Liver (tissue), 9 donors: ENCODE results near the gene COG4. TPM values are rescaled to one million over a fixed set of nuclear protein-coding genes. Genes with fewer than 3 reads are reported as not detected.

Experiments used
- DNase-seq: peaks from one replicate; pipeline ENCODE4 v3.0.0-alpha.2; 2017; ENCODE audit warnings: low spot score
- H3K27ac ChIP-seq, 2 donors: one replicate each; pipeline ENCODE4 v1.7.0; 2013; ENCODE audit warnings: inconsistent platforms in 2 of 2, low read length in 2 of 2, control low read depth in 1 of 2, low read depth in 1 of 2, mild to moderate bottlenecking in 1 of 2
- H3K27me3 ChIP-seq, 4 donors: one replicate each; pipeline versions ENCODE4 v1.6.1 to v1.7.0; 2013; ENCODE audit warnings: low read length in 3 of 4, inconsistent platforms in 1 of 4, mild to moderate bottlenecking in 1 of 4, moderate library complexity in 1 of 4; ENCODE audit not compliant: control insufficient read depth in 4 of 4, insufficient read depth in 4 of 4
- H3K36me3 ChIP-seq, 4 donors: one replicate each; pipeline versions ENCODE4 v1.6.1 to v1.7.0; 2013; ENCODE audit warnings: low read length in 3 of 4, mild to moderate bottlenecking in 3 of 4, low read depth in 1 of 4, moderate library complexity in 1 of 4; ENCODE audit not compliant: control insufficient read depth in 4 of 4, insufficient read depth in 3 of 4
- H3K4me1 ChIP-seq, 4 donors: one replicate each; pipeline versions ENCODE4 v1.6.1 to v1.7.0; 2013; ENCODE audit warnings: low read length in 3 of 4, mild to moderate bottlenecking in 3 of 4, moderate library complexity in 1 of 4; ENCODE audit not compliant: control insufficient read depth in 4 of 4, insufficient read depth in 4 of 4
- H3K4me3 ChIP-seq, 3 donors: one replicate each; pipeline versions ENCODE4 v1.6.1 to v1.7.0; 2013; ENCODE audit warnings: low read length in 3 of 3, control low read depth in 1 of 3, low read depth in 1 of 3, mild to moderate bottlenecking in 1 of 3
- H3K9ac ChIP-seq, 2 donors: one replicate each; pipeline ENCODE4 v1.7.0; 2013; ENCODE audit warnings: low read length in 2 of 2, mild to moderate bottlenecking in 2 of 2, moderate library complexity in 2 of 2, control low read depth in 1 of 2, low read depth in 1 of 2
- H3K9me3 ChIP-seq, 4 donors: one replicate each; pipeline versions ENCODE4 v1.6.1 to v1.7.0; 2013; ENCODE audit warnings: low read length in 3 of 4; ENCODE audit not compliant: control insufficient read depth in 4 of 4
- ATF3 ChIP-seq: IDR thresholded peaks from 2 replicates; pipeline ENCODE4 v1.6.1; 2016; ENCODE audit warnings: antibody characterized with exemption
- EGR1 ChIP-seq, 2 donors: IDR thresholded peaks; 2 replicates each; pipeline ENCODE4 v1.6.1; 2016 to 2018; ENCODE audit warnings: antibody characterized with exemption in 2 of 2, low read depth in 2 of 2
- FOXA1 ChIP-seq: IDR thresholded peaks from 2 replicates; pipeline ENCODE4 v1.6.1; 2016; ENCODE audit warnings: antibody characterized with exemption
- FOXA2 ChIP-seq: IDR thresholded peaks from 2 replicates; pipeline ENCODE4 v1.6.1; 2016; ENCODE audit warnings: antibody characterized with exemption
- HNF4A ChIP-seq, 2 donors: conservative IDR thresholded peaks; 2 replicates each; pipeline ENCODE4 v1.6.1; 2016; ENCODE audit warnings: antibody characterized with exemption in 2 of 2, mild to moderate bottlenecking in 2 of 2
- HNF4G ChIP-seq: IDR thresholded peaks from 2 replicates; pipeline ENCODE4 v1.6.1; 2016; ENCODE audit warnings: antibody characterized with exemption
- JUND ChIP-seq, 2 donors: IDR thresholded peaks; 2 replicates each; pipeline ENCODE4 v1.6.1; 2016; ENCODE audit warnings: antibody characterized with exemption in 2 of 2
- MAX ChIP-seq: IDR thresholded peaks from 2 replicates; pipeline ENCODE4 v1.6.1; 2016; ENCODE audit warnings: antibody characterized with exemption
- RAD21 ChIP-seq, 2 donors: IDR thresholded peaks; 2 replicates each; pipeline ENCODE4 v1.6.1; 2016; ENCODE audit warnings: antibody characterized with exemption in 2 of 2, mild to moderate bottlenecking in 2 of 2
- REST ChIP-seq: IDR thresholded peaks from 2 replicates; pipeline ENCODE4 v1.6.1; 2016; ENCODE audit warnings: antibody characterized with exemption, mild to moderate bottlenecking
- RXRA ChIP-seq, 2 donors: IDR thresholded peaks; 2 replicates each; pipeline ENCODE4 v1.6.1; 2017 to 2018; ENCODE audit warnings: antibody characterized with exemption in 2 of 2, mild to moderate bottlenecking in 1 of 2
- SP1 ChIP-seq: IDR thresholded peaks from 2 replicates; pipeline ENCODE4 v1.6.1; 2018; ENCODE audit warnings: antibody characterized with exemption, mild to moderate bottlenecking
- TAF1 ChIP-seq: conservative IDR thresholded peaks from 2 replicates; pipeline ENCODE4 v1.6.1; 2016; ENCODE audit warnings: antibody characterized with exemption, mild to moderate bottlenecking
- YY1 ChIP-seq: IDR thresholded peaks from 2 replicates; pipeline ENCODE4 v1.6.1; 2016; ENCODE audit warnings: antibody characterized with exemption, mild to moderate bottlenecking
- ZBTB33 ChIP-seq: IDR thresholded peaks from 2 replicates; pipeline ENCODE4 v1.6.1; 2016; ENCODE audit warnings: antibody characterized with exemption
- WGBS: extraction: QIAGEN DNeasy Blood & Tissue Kit; methylation state at CpG from one replicate; pipeline ENCODE4 v1.1.7; 2013; 5-methylcytosine and 5-hydroxymethylcytosine counted together
- polyA plus RNA-seq, 2 donors: library from polyadenylated mRNA; stranded (reverse) in 1 of 2; unstranded in 1 of 2; fragments of 200-250 nt in 1 of 2; fragments of >200 nt in 1 of 2; fragmentation: Nextera tagmentation in 1 of 2; extraction: Ambion mirVana in 1 of 2; gene quantifications; one replicate each; pipeline versions ENCODE4 v1.2.1 to v1.2.3, GENCODE V29; 2013 to 2015
- total RNA-seq, 2 donors: library from RNA; depleted of rRNA; stranded (reverse); fragments of >200 nt; gene quantifications; one replicate each; pipeline ENCODE4 v1.2.3, GENCODE V29; 2014
- donor health status: healthy.
- donor health status: healthy.
- donor health status: healthy.
- donor health status: healthy.
- donor health status: healthy.

COG4 gene
- total and polyA plus RNA-seq, 4 donors: 15.3 to 59.5 (median 27.2) TPM

GRCh38 chr16:70551788-70552187 lies 28.4 kb upstream of the COG4 start:
- no peaks in the 10 kb centered on the region for H3K4me1 ChIP-seq
- peaks cover 21 to 83% (median 74%) of the 10 kb centered on the region in 4 donors for H3K36me3 ChIP-seq
- no peak overlapping the region for H3K4me3 ChIP-seq
- TF ChIP-seq FOXA1 (no peak), YY1 (no peak), REST (no peak), JUND (IDR thresholded peaks at IDR 0.05) (no peak), ZBTB33 (no peak), HNF4A (conservative IDR thresholded peaks at IDR 0.05) (no peak), FOXA2 (no peak), RXRA (IDR thresholded peaks at IDR 0.05) (no peak), RAD21 (IDR thresholded peaks at IDR 0.05) (no peak), TAF1 (no peak), SP1 (no peak), MAX (no peak), EGR1 (IDR thresholded peaks at IDR 0.05; ENCODE audit: low read depth in 2 of 2) (no peak)
- 89% methylated on average over 3 of the region's 3 CpGs for WGBS
- H3K27ac ChIP-seq: no peak overlapping the region
- H3K27me3 ChIP-seq: no peaks in the 10 kb centered on the region
- no peak overlapping the region for H3K9ac ChIP-seq
- H3K9me3 ChIP-seq: no peaks in the 10 kb centered on the region
- no peak for DNase-seq

GRCh38 chr16:70550082-70550481 lies 26.7 kb upstream of the COG4 start:
- no peaks in the 10 kb centered on the region for H3K27me3 ChIP-seq
- WGBS: 61% methylated on average over 1 of the region's 1 CpG
- DNase-seq: no peak
- TF ChIP-seq SP1: no peak
- TF ChIP-seq RXRA (IDR thresholded peaks at IDR 0.05): no peak
- no peak overlapping the region for H3K9ac ChIP-seq
- H3K4me3 ChIP-seq: no peak overlapping the region
- H3K4me1 ChIP-seq: no peaks in the 10 kb centered on the region
- H3K36me3 ChIP-seq: peaks cover 19 to 81% (median 70%) of the 10 kb centered on the region in 4 donors
- H3K27ac ChIP-seq: no peak overlapping the region
- H3K9me3 ChIP-seq: no peaks in the 10 kb centered on the region

GRCh38 chr16:70548936-70549335 lies 25.6 kb upstream of the COG4 start:
- TF ChIP-seq HNF4A (conservative IDR thresholded peaks at IDR 0.05) (no peak), RXRA (IDR thresholded peaks at IDR 0.05) (no peak), ATF3 (no peak), HNF4G (no peak), REST (no peak), MAX (no peak)
- no peak overlapping the region for H3K4me3 ChIP-seq
- H3K9ac ChIP-seq: no peak overlapping the region
- no peak for DNase-seq
- H3K27ac ChIP-seq: no peak overlapping the region
- H3K9me3 ChIP-seq: no peaks in the 10 kb centered on the region
- H3K27me3 ChIP-seq: no peaks in the 10 kb centered on the region
- peaks cover 13 to 80% (median 70%) of the 10 kb centered on the region in 4 donors for H3K36me3 ChIP-seq
- no peaks in the 10 kb centered on the region for H3K4me1 ChIP-seq
- 79% methylated on average over 2 of the region's 2 CpGs for WGBS
